ENCODE measurements around the gene LEMD2.

The LEMD2 gene

DNA sequence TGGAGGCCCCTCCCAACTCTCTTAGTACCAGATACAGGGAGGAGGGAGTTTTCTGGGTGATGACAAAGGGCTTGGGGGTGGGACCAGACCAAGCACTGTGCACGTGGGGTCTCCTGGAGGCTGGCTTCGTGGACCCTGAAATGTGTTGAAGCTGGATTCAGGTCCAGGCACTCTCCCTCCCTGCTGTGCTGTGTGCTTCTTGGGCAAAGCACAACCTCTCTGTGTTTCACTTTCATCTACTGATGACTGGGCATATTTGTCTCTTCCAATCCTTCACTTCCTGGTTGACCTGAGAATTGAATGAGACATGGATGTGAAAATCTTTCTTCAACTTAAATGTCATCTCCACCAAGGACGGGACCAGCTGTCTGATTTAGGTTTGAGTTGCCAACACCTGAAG, 29.4 kb upstream of the LEMD2 start:
- DNase-seq, result no peak

GRCh38 chr6:33817489-33817888, 28.6 kb upstream of the LEMD2 start:
- no peak for DNase-seq

GRCh38 chr6:33816911-33817310, 28.0 kb upstream of the LEMD2 start:
- no peak for DNase-seq

GRCh38 chr6:33815854-33816253, 26.9 kb upstream of the LEMD2 start:
- DNase-seq, result peak; percentile 7

GRCh38 chr6:33813990-33814985, 25.4 kb upstream of the LEMD2 start:
- DNase-seq, result no peak

DNA sequence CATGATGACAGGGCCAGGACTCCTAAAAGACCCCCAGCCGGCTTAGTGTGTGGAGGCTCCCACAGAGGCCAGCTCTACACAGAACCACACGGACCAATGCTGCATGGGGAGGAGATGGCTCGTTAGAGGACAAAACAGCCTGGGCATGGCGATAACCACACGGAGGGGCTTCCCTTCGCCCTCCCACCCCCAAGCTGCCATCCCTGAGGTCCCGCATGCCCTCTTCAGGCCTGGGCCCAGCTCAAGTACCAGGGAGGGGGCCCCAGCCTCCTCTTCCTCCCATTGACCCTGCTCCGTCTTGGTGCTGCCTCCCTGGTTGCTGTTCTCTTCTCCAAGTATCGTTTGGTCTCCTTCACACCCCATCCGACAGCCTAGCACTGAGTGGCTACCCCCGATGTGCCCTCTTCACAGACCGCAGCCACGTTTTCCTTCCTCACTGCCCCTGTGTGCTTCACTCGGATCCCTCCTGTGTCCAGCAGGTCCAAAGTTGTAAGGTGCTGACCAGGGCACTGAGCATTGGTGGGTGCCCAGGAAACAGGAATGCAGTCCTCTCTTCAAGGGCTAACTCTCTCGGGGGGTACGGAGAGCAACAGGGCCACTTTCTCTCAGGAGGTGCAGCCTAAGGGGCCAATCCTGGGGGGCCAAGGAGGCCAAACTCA, 24.4 kb upstream of the LEMD2 start:
- no peak for DNase-seq

DNA sequence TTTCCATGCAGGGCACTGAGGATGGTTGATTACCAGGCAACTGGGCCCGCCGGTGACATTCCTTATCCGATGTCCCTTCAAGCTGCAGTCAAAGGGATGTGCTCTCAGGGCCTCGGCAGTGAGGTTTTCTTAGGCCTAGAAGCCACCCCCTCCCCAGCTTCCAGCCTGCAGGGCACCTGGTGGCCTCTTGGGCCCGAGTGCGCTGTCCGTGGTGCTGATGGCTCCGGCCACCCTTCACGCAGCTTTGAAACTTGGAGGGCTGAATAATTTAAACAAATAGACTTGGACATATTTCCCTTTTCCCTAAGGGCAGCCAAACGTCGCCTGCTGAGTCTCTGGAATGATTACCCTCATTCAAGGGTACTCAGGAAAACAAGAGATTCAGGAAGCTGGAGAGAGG, 23.7 kb upstream of the LEMD2 start:
- DNase-seq, result peak; percentile 6

- DNase-seq, result no peak
Measured at GRCh38 chr6:33809594-33809993, 20.7 kb upstream of the LEMD2 start.

GRCh38 chr6:33808641-33809180, 19.8 kb upstream of the LEMD2 start:
- no peak for DNase-seq

DNA sequence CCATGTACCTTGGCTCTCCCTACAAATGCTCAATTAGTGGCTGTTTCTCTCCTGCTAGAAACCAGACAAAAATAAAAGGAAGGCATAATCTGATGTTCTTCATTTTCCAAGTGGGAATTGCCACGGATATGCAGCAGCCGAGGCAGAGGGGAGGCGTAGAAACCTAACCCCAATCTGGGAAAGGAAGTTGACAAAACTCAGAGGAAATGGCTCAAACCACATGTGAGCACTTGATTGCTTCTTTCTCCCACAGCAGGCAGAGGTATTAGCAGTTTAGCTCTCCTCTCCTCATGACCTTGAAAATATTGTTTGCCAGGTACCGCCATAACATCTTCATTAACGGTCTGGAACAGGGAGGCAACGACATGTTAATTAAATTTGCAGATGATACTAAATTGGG, 18.7 kb upstream of the LEMD2 start:
- DNase-seq, result no peak

GRCh38 chr6:33806841-33807240, 17.9 kb upstream of the LEMD2 start:
- no peak for DNase-seq

DNA sequence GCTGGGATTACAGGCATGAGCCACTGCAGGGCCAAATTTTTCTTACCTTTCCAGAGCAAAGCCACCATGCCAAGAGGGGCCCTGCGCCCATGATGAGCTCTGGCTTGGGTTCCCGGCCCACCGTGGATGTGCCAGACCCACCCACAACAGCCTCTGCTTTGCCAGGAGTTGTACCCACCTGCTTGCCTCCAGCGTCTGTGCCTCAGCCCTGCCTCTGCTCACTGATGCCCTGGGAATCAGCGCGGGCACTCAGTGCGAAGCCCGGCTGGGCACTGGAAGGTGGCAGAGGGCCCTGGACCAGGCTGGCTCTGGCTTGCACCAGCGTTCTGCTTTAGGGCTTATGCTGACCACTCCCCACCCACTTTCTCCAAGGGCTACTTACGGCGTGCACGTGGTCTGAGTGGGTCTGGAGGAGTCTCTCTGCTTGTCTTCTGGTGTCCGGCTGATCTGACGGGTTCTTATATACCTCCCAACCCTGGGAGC, 14.7 kb upstream of the LEMD2 start, which contains the start of gene MLN:
MLN (minus strand) TSS at position 433 of the 483 bp plus-strand sequence. CDS start 2,840 bp downstream, outside the sequence.
- no peak for DNase-seq

DNA sequence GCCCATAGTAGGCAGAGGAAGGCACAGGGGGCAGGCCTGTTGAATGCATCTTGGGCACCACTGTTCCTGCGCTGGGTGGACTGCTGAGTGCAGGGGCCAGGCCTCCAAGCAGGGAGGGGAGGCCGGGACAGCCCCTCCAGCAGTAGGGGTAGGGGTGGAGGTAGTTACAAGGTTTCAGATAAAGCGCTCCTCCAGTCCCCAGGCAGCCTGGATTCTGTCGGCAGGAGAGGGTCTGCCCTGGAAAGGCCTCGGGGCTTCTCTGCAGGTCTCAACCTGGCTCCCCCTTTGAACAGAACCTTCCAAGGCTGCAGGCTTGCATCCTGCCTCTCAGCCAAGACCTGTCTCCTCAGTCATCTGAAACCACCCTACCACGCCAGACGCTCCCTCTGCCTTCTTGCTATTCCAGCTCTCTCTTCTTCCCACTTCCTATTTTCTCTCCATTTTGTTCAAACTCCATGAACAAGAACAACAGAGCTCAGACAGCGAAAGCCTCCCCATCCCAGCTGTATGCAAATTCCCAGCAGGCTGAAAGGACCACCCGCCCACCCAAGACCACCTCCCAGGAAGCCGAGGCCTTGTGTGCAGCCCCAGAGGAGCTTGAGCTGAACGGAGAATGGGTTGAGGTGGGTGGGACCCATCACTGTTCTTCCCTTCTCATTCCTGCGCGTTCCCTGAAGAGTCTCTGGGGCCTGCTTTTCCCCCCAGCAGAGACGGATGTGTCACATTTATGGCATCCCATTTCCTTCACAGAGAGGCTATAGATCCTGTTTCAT, 13.4 kb upstream of the LEMD2 start:
- no peak for DNase-seq

- no peak for DNase-seq
Measured at GRCh38 chr6:33801611-33802010, 12.7 kb upstream of the LEMD2 start.

DNA sequence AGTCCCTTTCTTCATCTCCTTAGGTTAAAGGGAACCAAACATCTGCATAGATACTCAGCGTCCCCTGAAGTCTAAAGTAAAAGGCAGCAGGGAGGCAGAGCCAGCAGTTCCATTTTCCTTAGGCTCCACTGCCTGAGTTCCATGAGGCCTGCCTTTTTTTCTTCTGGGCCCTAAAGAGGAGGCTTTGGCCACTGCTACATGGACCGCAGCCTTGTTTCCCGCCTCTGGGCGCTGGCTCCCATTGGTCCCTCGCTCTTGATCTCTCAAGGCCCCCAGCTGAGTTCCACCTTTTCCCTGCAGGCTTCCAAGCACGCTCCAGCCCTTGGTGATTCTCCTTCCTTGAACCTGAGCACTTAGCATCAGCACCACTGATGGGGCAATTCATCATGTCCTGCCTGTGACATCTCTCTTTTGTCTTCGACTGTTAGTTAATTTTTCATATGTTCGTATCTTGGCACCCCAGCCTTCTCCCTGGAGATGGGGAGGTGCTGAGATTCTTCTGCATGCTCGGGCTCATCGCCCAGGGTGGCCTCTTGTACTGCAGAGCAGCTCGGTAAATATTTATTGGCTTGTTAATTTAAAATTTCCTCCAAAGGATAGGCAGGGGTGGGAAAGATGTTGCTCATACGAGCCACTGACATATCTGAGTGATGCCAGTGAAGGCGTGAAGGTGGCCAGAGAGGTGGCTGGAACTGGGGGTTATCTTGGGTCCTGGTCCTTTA, 11.5 kb upstream of the LEMD2 start:
- no peak for DNase-seq

DNA sequence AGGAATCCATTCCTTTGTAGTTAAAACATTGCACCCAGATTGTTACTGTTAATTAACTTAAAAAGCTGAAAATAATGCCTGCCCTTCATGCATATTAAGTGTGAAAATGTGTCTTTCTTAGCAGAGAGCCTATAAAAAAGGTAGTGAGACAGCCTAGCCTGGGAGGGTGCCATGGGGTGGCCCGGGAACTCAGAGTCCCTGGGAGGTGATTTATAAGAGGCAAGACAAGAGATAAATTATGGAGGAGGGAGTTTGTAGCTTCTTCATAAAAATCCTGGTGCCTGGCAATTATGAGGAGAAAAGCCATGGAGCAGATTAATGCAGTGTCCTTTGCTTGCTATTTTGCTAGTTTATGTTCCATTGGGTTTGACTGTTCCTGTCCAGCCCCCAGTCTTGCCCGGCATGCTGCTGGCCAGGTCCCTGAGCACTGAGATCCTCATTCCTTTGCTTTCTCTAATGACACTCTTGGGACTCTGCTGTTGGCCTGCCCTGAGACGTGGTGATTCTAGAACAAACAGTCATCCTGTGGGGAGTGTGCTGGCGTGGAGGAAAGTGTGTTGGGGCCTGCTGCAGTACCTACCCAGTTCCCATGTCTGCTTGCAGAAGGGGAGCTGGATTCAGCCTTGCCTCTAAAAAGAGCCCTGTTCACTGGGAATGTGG, 10.7 kb upstream of the LEMD2 start:
- no peak for DNase-seq

GRCh38 chr6:33798343-33798848, 9.5 kb upstream of the LEMD2 start:
- DNase-seq, result no peak

GRCh38 chr6:33797626-33798342, 8.9 kb upstream of the LEMD2 start:
- no peak for DNase-seq

- no peak for DNase-seq
Measured at GRCh38 chr6:33794910-33795623, 6.1 kb upstream of the LEMD2 start.

DNA sequence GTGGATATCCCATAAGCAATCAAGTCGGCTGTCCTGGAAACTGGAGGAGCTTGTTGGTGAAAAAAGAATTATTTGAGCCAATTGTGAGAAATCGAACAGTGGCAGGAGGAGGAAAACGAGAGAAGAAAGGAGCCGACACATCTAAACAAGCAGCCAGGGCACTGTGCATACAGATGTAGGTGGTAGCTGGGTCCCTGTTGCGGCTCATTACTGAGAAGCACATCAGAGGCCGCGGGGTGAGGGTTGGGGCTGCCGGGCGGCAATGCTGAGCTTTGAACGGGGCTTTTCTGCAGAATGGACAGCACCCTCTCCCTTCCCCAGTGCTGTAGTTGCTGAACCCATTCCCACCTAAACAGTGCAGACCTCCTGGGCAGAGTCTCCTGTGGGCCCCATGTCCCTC, 4.1 kb upstream of the LEMD2 start:
- DNase-seq, result no peak

Measured in CD4-positive, alpha-beta T cell treated with Interferon gamma for 1 hour (primary cell).